NCI-H2107 (cell line): ENCODE measurements around the gene UST.
"Not testable (repeated sequence)": the region's sequence is repeated elsewhere in the genome, so short reads cannot be mapped to it uniquely, and the experiment has no call there.

Experiments
- DNase-seq: peaks from one replicate; lab custom pipeline; 2025; lab: John Stamatoyannopoulos, UW

The UST gene

GRCh38 chr6:148973538-148974208, 226.8 kb downstream of the UST start:
- DNase-seq: no peak

DNA sequence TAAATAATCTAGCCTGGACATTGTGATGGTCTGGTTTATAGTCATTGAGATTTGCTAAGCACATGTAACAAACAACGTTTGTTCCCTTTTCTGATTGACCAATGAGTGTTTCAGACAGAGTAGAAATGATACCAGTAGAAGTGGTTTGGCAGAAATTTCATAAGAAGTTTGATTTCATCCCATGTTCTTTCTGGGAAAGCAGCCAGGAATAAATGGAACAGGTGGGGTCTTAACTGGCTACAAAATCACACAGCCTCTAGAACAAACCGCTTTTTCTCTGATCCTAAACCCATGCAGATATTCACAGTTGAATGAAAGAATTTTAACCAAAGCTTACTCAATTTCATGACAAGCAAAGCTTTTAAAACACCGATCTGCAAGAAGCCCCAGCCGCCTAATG, 227.5 kb downstream of the UST start:
- DNase-seq: no peak

DNA sequence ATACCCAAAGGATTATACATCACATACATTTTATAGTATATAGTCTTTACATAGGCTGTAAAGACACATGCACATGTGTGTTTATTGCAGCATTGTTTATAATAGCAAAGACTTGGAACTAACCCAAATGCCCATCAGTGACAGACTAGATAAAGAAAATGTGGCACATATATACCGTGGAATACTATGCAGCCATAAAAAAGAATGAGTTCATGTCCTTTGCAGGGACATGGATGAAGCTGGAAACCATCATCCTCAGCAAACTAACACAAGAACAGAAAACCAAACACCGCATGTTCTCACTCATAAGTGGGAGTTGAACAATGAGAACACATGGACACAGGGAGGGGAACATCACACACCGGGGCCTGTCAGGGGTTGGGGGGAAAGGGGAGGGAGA, 231.5 kb downstream of the UST start:
- DNase-seq: not testable (repeated sequence)

- DNase-seq: no peak
Measured at GRCh38 chr6:148979014-148979901, 232.4 kb downstream of the UST start.

DNA sequence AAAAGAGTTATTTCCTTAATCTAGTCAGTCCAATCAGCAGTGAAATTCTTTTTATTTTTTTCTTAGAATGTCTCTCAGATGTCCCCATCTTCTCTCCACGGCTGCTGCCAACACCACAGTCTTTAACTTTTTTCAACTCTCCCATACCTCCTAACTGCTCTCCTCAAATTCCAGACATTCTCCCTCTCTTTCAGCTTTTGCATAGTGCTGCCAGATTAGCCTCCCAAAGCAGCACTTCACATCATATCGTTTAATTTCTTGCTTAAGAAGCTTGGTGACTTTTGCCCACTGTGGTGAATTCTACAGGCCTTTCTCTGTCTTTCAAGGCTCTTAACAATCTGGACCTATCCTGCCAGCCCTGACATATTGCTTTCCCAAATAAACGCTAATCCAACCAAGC, 233.4 kb downstream of the UST start:
- no peak for DNase-seq

- DNase-seq: no peak
Measured at GRCh38 chr6:148981515-148981914, 234.7 kb downstream of the UST start.

GRCh38 chr6:148983101-148983761, 236.4 kb downstream of the UST start:
- DNase-seq: no peak

GRCh38 chr6:148983966-148984365, 237.1 kb downstream of the UST start:
- DNase-seq: no peak

GRCh38 chr6:148984531-148985056, 237.8 kb downstream of the UST start:
- no peak for DNase-seq

DNA sequence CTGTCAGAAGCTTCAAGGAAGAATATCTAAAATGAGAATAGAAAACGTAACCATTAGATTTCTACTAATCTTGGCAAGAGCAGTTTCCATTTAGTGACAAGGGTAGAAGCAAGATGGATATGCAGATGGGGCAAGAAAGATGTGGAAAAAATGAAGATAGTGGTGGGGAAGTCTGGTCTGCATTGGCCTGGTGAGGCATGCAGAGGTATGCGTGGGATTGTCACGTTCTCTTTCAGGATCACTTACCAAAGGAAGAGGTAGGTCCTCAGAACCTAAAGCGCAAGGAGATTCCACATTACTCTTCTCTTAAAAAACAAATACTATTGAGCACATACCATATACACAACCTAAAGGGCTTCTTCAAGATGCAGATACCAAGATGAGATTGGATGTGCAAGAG, 238.7 kb downstream of the UST start:
- no peak for DNase-seq

- no peak for DNase-seq
Measured at GRCh38 chr6:148986608-148987007, 239.8 kb downstream of the UST start.

GRCh38 chr6:148987982-148988381, 241.2 kb downstream of the UST start:
- no peak for DNase-seq

GRCh38 chr6:148989585-148989984, 242.8 kb downstream of the UST start:
- DNase-seq: no peak

GRCh38 chr6:148990403-148990802, 243.6 kb downstream of the UST start:
- no peak for DNase-seq

GRCh38 chr6:148996815-148997214, 250.0 kb downstream of the UST start:
- no peak for DNase-seq

DNA sequence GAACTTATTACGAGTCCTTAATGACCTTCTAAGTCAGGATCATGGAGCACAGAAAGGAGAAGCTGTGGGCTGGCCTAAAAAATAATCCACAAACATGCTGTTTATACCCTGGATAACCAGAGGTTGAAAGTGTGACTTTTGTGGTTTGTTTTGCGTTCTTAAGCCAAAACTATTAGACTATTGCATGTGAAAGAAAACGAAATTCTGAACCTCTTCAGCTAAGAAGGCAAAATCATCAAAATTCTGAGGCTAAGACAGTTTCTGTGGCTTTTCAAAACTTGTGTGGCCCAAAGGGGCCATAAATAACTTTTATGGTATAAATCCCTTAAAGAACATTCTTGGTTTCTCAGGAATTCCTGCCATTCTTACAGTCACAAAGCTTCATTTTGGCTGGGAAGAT, 251.0 kb downstream of the UST start:
- DNase-seq: no peak

DNA sequence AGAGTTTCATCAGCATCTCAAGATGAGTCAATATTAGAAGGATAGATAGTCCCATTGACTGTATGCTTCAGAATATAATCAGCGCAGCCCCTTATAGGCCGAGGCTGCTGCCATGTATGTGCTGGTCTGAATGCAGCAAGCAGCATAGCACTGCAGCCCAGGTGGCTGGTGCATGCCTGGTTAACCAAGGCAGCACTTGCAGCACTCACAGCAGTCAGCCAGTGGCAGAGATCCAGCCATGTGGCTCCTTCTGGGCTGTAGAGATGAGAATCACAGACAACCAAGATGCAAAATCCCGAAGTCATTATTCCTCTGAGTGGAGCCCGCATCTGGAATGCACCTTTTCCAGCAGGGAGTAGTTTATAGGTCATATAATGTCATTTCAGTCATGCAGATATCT, 251.9 kb downstream of the UST start:
- DNase-seq: no peak

DNA sequence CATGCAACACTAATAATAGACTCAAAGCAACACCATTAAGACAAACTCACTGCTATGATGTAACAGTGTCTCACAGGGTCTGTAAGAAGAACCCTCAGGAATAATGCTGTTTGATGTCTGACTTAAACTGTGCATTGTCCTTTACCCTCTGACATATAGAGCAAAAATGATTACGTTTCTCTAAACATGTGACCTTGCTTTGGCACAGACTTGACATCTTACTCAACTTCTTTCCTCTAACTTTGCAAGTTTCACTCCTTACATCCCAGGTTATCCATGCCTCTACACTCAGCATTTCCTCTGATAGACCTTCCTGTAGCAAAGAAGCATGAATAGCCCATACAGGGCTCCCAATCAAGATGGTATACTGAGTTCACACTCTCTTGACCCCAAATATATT, 252.7 kb downstream of the UST start:
- DNase-seq: no peak

- DNase-seq: no peak
Measured at GRCh38 chr6:148999929-149000468, 253.2 kb downstream of the UST start.

GRCh38 chr6:149001422-149001821, 254.6 kb downstream of the UST start:
- DNase-seq: no peak

GRCh38 chr6:149003560-149003959, 256.7 kb downstream of the UST start:
- DNase-seq: no peak

DNA sequence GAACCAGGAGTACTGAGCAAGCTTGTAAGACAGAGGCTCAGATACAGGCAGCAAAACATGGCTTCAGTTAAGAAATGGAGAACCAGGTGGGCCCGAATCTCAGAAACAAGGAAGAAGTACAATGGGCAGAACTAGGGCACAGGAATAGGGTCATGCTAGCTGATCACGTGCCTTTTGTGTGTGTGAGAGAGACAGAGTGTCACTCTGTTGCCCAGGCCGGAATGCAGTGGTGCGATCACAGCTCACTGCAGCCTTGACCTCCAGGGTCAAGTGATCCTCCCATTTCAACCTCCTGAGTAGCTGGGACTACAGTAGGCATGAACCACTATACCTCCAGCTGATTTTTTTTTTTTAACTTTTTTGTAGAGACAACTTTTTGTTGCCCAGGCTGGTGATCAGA, 257.8 kb downstream of the UST start:
- DNase-seq: no peak
